CD4-positive, alpha-beta T cell treated with Interleukin-15 for 1 hour (primary cell): ENCODE results near the gene PSORS1C1.

Source experiments
- DNase-seq: peaks from one replicate; pipeline ENCODE4 v3.0.0-alpha.2; 2020

Gene PSORS1C1

GRCh38 chr6:31096656-31097055 lies 17.9 kb upstream of the PSORS1C1 start:
- DNase-seq: no peak

GRCh38 chr6:31098449-31098938 lies 16.1 kb upstream of the PSORS1C1 start:
- no peak for DNase-seq

- no peak for DNase-seq
Observed at GRCh38 chr6:31103136-31103535, 11.5 kb upstream of the PSORS1C1 start.

GRCh38 chr6:31107052-31107451 lies 7.5 kb upstream of the PSORS1C1 start:
- no peak for DNase-seq

- DNase-seq: no peak
Observed at GRCh38 chr6:31110825-31111582, 3.6 kb upstream of the PSORS1C1 start.

GRCh38 chr6:31111712-31112111 lies 2.9 kb upstream of the PSORS1C1 start:
- no peak for DNase-seq

- DNase-seq: no peak
Observed at GRCh38 chr6:31112478-31112877, 2.1 kb upstream of the PSORS1C1 start, which contains the start of gene C6orf15. Gene C6orf15, minus strand, starts transcription at chr6:31112575. Its CDS starts 20 bp downstream, at chr6:31112555.

GRCh38 chr6:31113861-31114540 lies 599 bp upstream of the PSORS1C1 start:
- no peak for DNase-seq

GRCh38 chr6:31114970-31115849 lies 610 bp downstream of the PSORS1C1 start:
- no peak for DNase-seq

- no peak for DNase-seq
Observed at GRCh38 chr6:31115941-31116560, 1.5 kb downstream of the PSORS1C1 start.

GRCh38 chr6:31116661-31117385 lies 2.2 kb downstream of the PSORS1C1 start:
- no peak for DNase-seq

GRCh38 chr6:31118178-31118577 lies 3.6 kb downstream of the PSORS1C1 start:
- DNase-seq: no peak

- no peak for DNase-seq
Observed at GRCh38 chr6:31120151-31120915, 5.7 kb downstream of the PSORS1C1 start, which contains the start of gene CDSN. Gene CDSN, minus strand, starts transcription at chr6:31120446. Its CDS starts 27 bp downstream, at chr6:31120419.

- no peak for DNase-seq
Observed at GRCh38 chr6:31121131-31121790, 6.7 kb downstream of the PSORS1C1 start.

GRCh38 chr6:31122791-31123706 lies 8.4 kb downstream of the PSORS1C1 start:
- no peak for DNase-seq

GRCh38 chr6:31125162-31125561 lies 10.6 kb downstream of the PSORS1C1 start:
- DNase-seq: no peak

- DNase-seq: no peak
Observed at GRCh38 chr6:31125586-31126363, 11.2 kb downstream of the PSORS1C1 start.

- no peak for DNase-seq
Observed at GRCh38 chr6:31126396-31127175, 12.0 kb downstream of the PSORS1C1 start.
